Stimulated activated CD4-positive, alpha-beta T cell treated with anti-CD3 and anti-CD28 coated beads, Interleukin-2, amount 100 ng/mL, for 24 hours (primary cell): ENCODE data around the gene SCGB2A2.

Experiments used
- DNase-seq, 2 donors: peaks; one replicate each; pipeline ENCODE4 v3.0.0-alpha.2; 2020

Gene SCGB2A2

GRCh38 chr11:62269654-62270278 is at the start of gene SCGB2A2:
Gene SCGB2A2, plus strand, starts transcription at chr11:62270158. Its CDS starts 59 bp downstream, at chr11:62270217.
- no peak for DNase-seq

- DNase-seq = no peak
These were observed 48.5 kb upstream of the SCGB2A2 start for GRCh38 chr11:62221498-62221897.

GRCh38 chr11:62223095-62223494 is 46.9 kb upstream of the SCGB2A2 start:
- no peak for DNase-seq

GRCh38 chr11:62233730-62234129 is 36.2 kb upstream of the SCGB2A2 start:
- DNase-seq = no peak

GRCh38 chr11:62236187-62236586 is 33.8 kb upstream of the SCGB2A2 start:
- no peak for DNase-seq

- DNase-seq = no peak
These were observed 32.5 kb upstream of the SCGB2A2 start for GRCh38 chr11:62237499-62237898.

- no peak for DNase-seq
These were observed 31.8 kb upstream of the SCGB2A2 start for GRCh38 chr11:62238151-62238550.

- DNase-seq = no peak
These were observed 28.9 kb upstream of the SCGB2A2 start for GRCh38 chr11:62241095-62241494.

- no peak for DNase-seq
These were observed 27.9 kb upstream of the SCGB2A2 start, which contains the start of gene SCGB1D2 for GRCh38 chr11:62242021-62242420. Gene SCGB1D2, plus strand, starts transcription at chr11:62242239. Its CDS starts 69 bp downstream, at chr11:62242308.

GRCh38 chr11:62245271-62245753 is 24.6 kb upstream of the SCGB2A2 start:
- peak in 1 of 2 donors; percentile 17 for DNase-seq

- no peak for DNase-seq
These were observed 18.3 kb upstream of the SCGB2A2 start for GRCh38 chr11:62251698-62252097.

GRCh38 chr11:62253999-62254542 is 15.9 kb upstream of the SCGB2A2 start:
- no peak for DNase-seq

GRCh38 chr11:62256281-62256680 is 13.7 kb upstream of the SCGB2A2 start:
- DNase-seq = no peak

GRCh38 chr11:62260261-62260953 is 9.6 kb upstream of the SCGB2A2 start:
- DNase-seq = no peak

GRCh38 chr11:62264004-62264403 is 6.0 kb upstream of the SCGB2A2 start:
- no peak for DNase-seq

- peak in 1 of 2 donors; percentile 14 for DNase-seq
These were observed 3.4 kb upstream of the SCGB2A2 start for GRCh38 chr11:62266558-62266957.

GRCh38 chr11:62267050-62267449 is 2.9 kb upstream of the SCGB2A2 start:
- no peak for DNase-seq

GRCh38 chr11:62267576-62267975 is 2.4 kb upstream of the SCGB2A2 start:
- DNase-seq = no peak

GRCh38 chr11:62273284-62273683 is 3.3 kb downstream of the SCGB2A2 start:
- no peak for DNase-seq

GRCh38 chr11:62273789-62274275 is 3.9 kb downstream of the SCGB2A2 start:
- no peak for DNase-seq

- no peak for DNase-seq
These were observed 10.5 kb downstream of the SCGB2A2 start for GRCh38 chr11:62280452-62280851.

GRCh38 chr11:62295504-62295903 is 25.5 kb downstream of the SCGB2A2 start:
- no peak for DNase-seq

GRCh38 chr11:62298975-62299374 is 29.0 kb downstream of the SCGB2A2 start, which contains the start of gene SCGB1D4:
Gene SCGB1D4, minus strand, starts transcription at chr11:62299075. Its CDS starts 65 bp downstream, at chr11:62299010.
- DNase-seq = no peak

GRCh38 chr11:62306227-62306626 is 36.3 kb downstream of the SCGB2A2 start:
- DNase-seq = no peak
